Right renal pelvis (tissue), 4 donors: ENCODE measurements around the gene TDRD9. TPM values are rescaled to one million over a fixed set of nuclear protein-coding genes. Genes with fewer than 3 reads are reported as not detected.
"Not testable (repeated sequence)": the region's sequence is repeated elsewhere in the genome, so short reads cannot be mapped to it uniquely, and the experiment has no call there.

Experiments
- DNase-seq, 4 donors: peaks; one replicate each; pipeline ENCODE4 v3.0.0-alpha.2; 2013; ENCODE audit warnings: low read depth in 4 of 4, low spot score in 3 of 4, missing footprints in 1 of 4
- polyA plus RNA-seq, 4 donors: library from polyadenylated mRNA; unstranded; fragments of 120-200 nt; gene quantifications; one replicate each; pipeline ENCODE4 v1.2.1, GENCODE V29; 2013; ENCODE audit not compliant: insufficient read length in 4 of 4

Gene TDRD9
- polyA plus RNA-seq, 4 donors, result 1.5 to 5.1 (median 3.6) TPM

- DNase-seq, result no peak
Observed at GRCh38 chr14:103969961-103970360, 41.7 kb downstream of the TDRD9 start.

- DNase-seq, result no peak
Observed at GRCh38 chr14:103973354-103973753, 45.1 kb downstream of the TDRD9 start.

DNA sequence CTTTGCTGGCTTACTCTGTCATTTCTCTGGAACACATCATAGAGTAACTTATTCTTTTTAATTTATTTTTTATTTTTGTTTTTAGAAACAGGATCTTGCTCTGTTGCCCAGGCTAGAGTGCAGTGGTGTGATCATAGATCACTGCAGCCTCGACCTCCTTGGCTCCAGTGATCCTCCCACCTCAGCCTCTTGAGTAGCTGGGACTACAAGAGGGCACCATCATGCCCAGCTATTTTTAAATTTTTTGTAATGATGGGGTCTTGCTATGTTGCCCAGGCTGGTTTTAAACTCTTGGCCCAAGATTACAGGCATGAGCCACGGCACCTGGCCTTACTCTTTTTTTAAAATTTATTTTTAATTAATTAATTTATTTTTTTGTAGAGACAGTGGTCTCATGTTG is 46.3 kb downstream of the TDRD9 start:
- no peak for DNase-seq

DNA sequence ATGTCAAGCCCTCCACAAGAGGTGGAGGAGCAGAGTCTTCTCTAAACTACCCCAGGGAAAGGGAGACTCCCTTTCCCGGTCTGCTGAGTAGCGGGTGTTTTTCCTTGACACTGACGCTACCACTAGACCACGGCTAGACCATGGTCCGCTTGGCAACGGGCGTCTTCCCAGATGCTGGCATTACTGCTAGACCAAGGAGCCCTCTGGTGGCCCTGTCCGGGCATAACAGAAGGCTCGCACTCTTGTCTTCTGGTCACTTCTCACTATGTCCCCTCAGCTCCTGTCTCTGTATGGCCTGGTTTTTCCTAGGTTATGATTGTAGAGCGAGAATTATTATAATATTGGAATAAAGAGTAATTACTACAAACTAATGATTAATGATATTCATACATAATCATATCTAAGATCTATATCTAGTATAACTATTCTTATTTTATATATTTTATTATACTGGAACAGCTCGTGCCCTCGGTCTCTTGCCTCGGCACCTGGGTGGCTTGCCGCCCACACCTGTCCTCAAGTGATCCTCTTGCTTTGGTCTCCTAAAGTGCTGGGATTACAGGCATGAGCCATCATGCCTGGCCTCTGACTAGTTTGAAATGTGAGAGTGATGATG is 52.5 kb downstream of the TDRD9 start:
- DNase-seq, result not testable (repeated sequence)

- no peak for DNase-seq
Observed at GRCh38 chr14:103984196-103984595, 55.9 kb downstream of the TDRD9 start.

DNA sequence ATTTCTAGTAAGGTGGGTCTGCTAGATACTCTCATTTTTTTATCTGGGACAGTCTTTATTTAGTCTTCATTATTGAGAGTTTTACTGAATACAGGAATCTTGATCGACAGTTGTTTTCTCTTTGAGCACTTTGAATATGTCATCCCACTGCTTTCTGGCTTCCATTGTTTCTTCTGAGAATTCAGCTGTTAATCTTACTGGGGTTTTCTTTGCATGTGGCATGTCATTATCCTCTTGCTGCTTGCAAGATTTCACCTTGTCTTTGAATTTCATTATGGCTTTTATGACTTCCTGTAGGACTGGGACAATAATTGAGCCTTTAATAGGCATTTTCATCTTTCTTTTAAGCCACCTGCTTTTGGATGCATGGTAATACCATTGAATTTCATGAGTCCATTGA is 60.8 kb downstream of the TDRD9 start:
- DNase-seq, result no peak

DNA sequence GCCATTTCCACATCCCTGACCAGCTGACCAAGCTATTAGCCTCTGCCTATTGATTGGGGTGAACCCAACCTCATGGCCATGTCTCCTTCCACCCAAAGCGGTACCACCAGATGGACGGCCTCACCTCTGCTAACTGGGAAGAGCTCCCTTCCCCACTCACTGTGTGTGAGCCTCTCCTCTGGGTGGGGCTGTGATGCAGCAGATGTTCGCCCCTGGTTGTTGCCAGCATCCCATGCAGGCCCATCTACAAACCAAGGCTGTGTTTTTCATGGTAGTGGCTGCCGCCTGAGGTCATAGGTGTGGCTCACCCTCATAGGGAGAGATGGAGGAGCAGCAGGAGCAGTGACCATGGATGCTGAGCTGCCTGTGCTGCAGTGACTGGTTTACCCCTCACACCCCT is 61.7 kb downstream of the TDRD9 start:
- DNase-seq, result no peak

GRCh38 chr14:103994535-103995184 is 66.4 kb downstream of the TDRD9 start:
- DNase-seq, result no peak

DNA sequence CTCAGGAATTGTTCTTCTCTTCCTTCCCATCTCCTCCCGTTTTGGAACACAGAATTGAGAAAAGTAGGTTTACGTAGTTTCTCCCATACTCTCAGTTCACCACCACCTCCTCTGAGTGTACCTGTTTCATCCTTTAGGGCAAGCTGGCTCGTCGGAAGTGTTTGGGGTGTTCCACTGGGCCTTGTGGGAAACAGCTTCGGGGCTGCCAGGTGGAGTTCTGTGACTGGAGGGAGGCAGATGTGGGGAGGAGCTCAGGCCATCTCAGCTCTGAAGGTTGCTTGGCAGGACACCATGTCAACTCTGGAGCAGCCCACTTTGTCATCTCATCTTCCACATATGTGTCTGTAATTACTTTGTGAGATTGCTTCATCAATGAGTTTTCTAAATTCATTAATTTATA is 67.6 kb downstream of the TDRD9 start:
- no peak for DNase-seq

DNA sequence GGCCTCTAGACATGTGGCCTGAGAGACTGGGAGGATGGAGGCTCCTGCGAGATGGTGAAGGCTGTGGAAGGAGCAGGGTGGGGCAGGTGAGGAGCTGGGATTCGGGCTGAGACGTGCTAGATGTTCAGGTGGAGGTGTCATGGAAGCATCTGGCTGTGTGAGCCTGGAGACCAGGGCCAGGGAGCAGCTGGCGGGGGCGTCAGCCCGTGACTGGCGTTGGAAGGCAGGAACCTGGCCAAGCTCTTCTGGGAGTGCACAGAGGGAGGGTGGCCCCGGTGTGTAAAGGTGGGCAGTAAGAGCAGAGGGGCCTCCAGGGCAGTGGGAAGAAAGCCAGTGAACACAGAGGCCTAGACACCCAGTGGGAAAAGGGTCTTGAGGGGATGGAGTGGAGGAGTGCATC is 69.1 kb downstream of the TDRD9 start:
- no peak for DNase-seq

GRCh38 chr14:103998027-103998426 is 69.8 kb downstream of the TDRD9 start:
- no peak for DNase-seq

GRCh38 chr14:103999795-104000440 is 71.7 kb downstream of the TDRD9 start:
- no peak for DNase-seq

DNA sequence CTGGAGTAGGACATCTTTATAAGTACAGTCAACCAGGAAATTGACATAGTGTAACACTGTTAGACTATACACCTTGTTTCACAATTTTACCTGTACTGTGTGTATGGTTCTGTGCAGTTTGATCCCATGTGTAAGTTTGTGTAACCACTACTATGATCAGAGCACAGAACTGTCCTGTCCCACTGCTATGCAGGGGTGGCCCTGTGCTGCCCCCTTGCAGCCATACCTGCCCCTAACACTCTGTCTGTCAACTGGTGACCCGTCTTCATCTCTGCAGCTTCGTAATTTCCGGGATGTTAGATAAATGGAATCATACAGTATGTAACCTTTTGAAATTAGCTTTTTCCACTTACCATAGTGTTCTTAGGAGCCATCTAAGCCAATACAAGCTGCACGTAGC is 72.7 kb downstream of the TDRD9 start:
- no peak for DNase-seq

DNA sequence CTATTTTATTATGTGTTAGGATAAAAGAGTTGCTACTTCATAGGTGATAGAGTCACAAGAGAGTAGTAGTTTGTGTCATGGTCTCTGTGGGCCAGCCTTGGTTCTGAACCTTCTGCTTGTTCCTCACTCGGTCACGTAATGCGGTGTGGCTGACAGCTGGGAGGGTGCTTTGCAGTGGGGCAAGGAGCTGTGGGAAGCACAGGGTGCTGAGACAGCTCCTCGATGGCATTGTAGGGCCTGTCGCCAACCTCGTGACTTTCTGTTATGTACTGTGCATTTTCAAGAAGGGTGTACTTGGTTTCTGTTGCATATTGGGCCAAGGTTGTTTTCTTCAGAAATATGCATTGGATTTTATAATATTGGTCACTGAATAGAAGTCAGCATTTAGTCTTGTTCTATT is 75.4 kb downstream of the TDRD9 start:
- no peak for DNase-seq

- no peak for DNase-seq
Observed at GRCh38 chr14:104004849-104005248, 76.6 kb downstream of the TDRD9 start.

GRCh38 chr14:104005489-104005888 is 77.2 kb downstream of the TDRD9 start:
- DNase-seq, result no peak

- DNase-seq, result no peak
Observed at GRCh38 chr14:104007121-104007520, 78.9 kb downstream of the TDRD9 start.

DNA sequence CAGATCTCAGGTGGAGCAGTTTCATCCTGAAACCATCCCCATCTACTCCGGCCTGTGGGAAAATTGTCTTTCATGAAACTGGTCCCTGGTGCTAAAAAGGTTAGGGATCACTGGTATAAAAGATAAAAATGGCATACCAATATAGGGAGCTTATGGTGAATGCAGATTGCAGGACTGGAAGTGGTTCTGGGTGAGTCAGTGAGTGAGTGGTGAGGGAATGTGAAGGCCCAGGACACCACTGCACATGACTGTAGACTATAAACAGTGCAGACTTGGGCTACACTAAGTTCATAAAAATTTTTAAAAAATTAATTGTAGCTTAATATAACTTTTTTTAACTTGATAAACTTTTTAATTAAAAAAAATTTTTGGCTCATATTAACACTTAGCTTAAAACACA is 81.0 kb downstream of the TDRD9 start:
- no peak for DNase-seq

- no peak for DNase-seq
Observed at GRCh38 chr14:104011824-104012517, 83.7 kb downstream of the TDRD9 start.

GRCh38 chr14:104014764-104015163 is 86.5 kb downstream of the TDRD9 start:
- no peak for DNase-seq

DNA sequence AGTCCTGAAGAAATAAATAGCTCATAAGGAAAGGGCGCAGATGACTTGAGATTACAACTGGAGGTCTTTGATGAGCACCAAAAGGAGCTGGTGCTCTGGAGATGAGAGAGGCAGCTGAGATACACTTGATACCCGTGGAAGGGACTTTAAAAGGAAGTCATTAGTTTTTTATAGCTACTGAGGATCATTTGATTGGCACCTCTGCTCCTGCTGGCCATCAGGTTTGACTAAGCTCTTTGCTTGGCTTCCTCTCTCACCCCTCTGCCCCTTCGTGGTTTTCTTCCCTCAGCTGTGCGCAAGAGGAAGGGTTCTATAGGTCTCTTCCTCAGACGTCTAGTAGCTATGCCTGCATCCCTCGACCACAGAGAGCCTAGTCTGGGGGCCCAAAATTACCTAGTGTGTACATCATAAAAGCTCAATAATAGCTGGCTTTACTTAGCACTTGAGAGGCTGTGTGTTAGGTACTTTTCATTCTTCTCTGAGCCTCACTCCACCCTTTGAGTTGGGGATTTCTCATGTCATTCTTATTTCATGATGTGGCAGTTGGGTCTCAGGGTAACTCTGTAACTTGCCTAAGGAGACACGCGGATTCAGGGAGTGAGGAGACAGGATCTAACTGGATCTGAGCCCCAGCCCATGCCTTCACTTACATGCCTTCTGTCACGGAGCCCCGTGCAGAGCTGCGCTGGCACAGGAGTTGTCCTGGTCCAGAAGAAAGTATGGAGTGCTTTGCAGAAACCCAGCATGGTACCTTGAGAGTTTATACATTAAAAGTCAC is 88.8 kb downstream of the TDRD9 start:
- no peak for DNase-seq
